Amniotic stem cell (primary cell): ENCODE data around the gene NDUFS6.

ENCODE experiments used
- DNase-seq: peaks from one replicate; lab custom pipeline; 2025; lab: John Stamatoyannopoulos, UW

The NDUFS6 gene

GRCh38 chr5:1765141-1765879 is 35.9 kb upstream of the NDUFS6 start:
- no peak for DNase-seq

- DNase-seq = no peak
Measured at GRCh38 chr5:1765880-1766235, 35.3 kb upstream of the NDUFS6 start.

GRCh38 chr5:1767524-1768282 is 33.5 kb upstream of the NDUFS6 start:
- no peak for DNase-seq

- no peak for DNase-seq
Measured at GRCh38 chr5:1768283-1769000, 32.8 kb upstream of the NDUFS6 start.

- no peak for DNase-seq
Measured at GRCh38 chr5:1769017-1769640, 32.1 kb upstream of the NDUFS6 start.

- no peak for DNase-seq
Measured at GRCh38 chr5:1769752-1770442, 31.3 kb upstream of the NDUFS6 start.

- DNase-seq = no peak
Measured at GRCh38 chr5:1770443-1770802, 30.8 kb upstream of the NDUFS6 start.

- DNase-seq = no peak
Measured at GRCh38 chr5:1771149-1772065, 29.8 kb upstream of the NDUFS6 start.

- no peak for DNase-seq
Measured at GRCh38 chr5:1772634-1773033, 28.6 kb upstream of the NDUFS6 start.

- DNase-seq = no peak
Measured at GRCh38 chr5:1776831-1777230, 24.4 kb upstream of the NDUFS6 start.

- no peak for DNase-seq
Measured at GRCh38 chr5:1777281-1778137, 23.7 kb upstream of the NDUFS6 start.

GRCh38 chr5:1778138-1779020 is 22.8 kb upstream of the NDUFS6 start:
- DNase-seq = no peak

- DNase-seq = no peak
Measured at GRCh38 chr5:1779021-1779680, 22.1 kb upstream of the NDUFS6 start.

- DNase-seq = no peak
Measured at GRCh38 chr5:1779782-1780613, 21.2 kb upstream of the NDUFS6 start.

- DNase-seq = no peak
Measured at GRCh38 chr5:1780614-1780930, 20.6 kb upstream of the NDUFS6 start.

GRCh38 chr5:1781107-1781506 is 20.1 kb upstream of the NDUFS6 start:
- DNase-seq = no peak

GRCh38 chr5:1781726-1782384 is 19.4 kb upstream of the NDUFS6 start:
- DNase-seq = no peak
